ENCODE measurements around the gene PPP1R8. TPM values are rescaled to one million over a fixed set of nuclear protein-coding genes. Genes with fewer than 3 reads are reported as not detected.

Gene PPP1R8
- total RNA-seq, 2 experiments from 2014 or later, result 57.3 to 72.4 TPM

DNA sequence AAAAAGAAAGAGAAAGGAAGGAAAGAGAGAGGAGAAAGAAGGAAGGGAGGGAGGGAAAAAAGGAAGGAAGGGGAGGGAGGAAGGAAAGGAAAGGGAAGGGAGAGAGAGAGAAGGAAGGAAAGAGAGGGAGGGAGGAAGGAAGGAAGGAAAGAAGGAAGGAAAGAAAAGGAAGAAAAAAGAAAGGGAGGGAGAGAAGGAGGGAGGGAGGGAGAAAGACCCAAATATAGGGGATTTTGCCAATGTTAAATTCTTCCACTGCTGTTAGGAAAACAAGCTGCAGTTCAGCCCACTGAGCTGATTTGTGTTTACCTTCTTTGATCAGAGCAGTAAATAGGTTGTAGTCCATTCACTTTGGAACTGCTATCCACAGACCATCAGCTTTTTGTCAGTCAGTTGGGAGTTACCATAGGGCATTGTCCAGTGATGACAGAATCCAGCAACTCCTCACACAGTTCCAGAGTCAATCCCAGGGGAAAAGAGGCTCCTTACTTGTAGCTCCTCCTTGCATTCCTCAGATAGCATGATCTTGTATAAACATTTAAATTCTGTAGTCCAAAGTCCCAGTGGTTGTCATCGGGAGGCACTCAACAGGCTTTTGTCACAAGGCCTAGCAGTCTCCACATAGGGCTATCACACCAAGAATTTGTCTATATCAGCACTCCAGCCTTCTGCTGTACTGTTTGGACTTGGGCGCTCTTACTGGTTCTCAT is 13.5 kb upstream of the PPP1R8 start:
- H2AFZ ChIP-seq (ENCODE audit: low read length), result no peak overlapping the region
- no peaks in the 10 kb centered on the region for H3K9me3 ChIP-seq (ENCODE audit: low read length)
- H4K20me1 ChIP-seq (ENCODE audit: insufficient read depth, low read length), result no peaks in the 10 kb centered on the region
- peaks cover 51% of the 10 kb centered on the region; the same call in 1 of the 2 replicates for H3K36me3 ChIP-seq (ENCODE audit: insufficient read depth, low read length)
- TF ChIP-seq, protein P1, sequence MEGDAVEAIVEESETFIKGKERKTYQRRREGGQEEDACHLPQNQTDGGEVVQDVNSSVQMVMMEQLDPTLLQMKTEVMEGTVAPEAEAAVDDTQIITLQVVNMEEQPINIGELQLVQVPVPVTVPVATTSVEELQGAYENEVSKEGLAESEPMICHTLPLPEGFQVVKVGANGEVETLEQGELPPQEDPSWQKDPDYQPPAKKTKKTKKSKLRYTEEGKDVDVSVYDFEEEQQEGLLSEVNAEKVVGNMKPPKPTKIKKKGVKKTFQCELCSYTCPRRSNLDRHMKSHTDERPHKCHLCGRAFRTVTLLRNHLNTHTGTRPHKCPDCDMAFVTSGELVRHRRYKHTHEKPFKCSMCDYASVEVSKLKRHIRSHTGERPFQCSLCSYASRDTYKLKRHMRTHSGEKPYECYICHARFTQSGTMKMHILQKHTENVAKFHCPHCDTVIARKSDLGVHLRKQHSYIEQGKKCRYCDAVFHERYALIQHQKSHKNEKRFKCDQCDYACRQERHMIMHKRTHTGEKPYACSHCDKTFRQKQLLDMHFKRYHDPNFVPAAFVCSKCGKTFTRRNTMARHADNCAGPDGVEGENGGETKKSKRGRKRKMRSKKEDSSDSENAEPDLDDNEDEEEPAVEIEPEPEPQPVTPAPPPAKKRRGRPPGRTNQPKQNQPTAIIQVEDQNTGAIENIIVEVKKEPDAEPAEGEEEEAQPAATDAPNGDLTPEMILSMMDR (conservative IDR thresholded peaks at IDR 0.05; ENCODE audit: low read length), result no peak
- no peak for TF ChIP-seq EZH2phosphoT487 (IDR thresholded peaks at IDR 0.05; ENCODE audit: borderline replicate concordance, low read depth, low read length)
- intact Hi-C loops (cut with micrococcal nuclease; ENCODE audit: unreplicated experiment), result no loop called here
- ChIA-PET CTCF (ENCODE audit: unreplicated experiment) (no interaction called here), POLR2A (interaction anchor here (0.9 kb wide), 1 partner anchor 34 kb away, joined by 4 read pairs; no protein-coding TSS in a partner anchor)
- no peak overlapping the region for H3K27ac ChIP-seq (ENCODE audit: low read depth, low read length, poor library complexity, severe bottlenecking)
- H3K4me1 ChIP-seq (ENCODE audit: insufficient read depth, low read length, poor library complexity, severe bottlenecking), result no peaks in the 10 kb centered on the region
- no peaks in the 10 kb centered on the region for H3K9me2 ChIP-seq (ENCODE audit: insufficient read depth, low read length)
- H3K4me3 ChIP-seq (ENCODE audit: low read depth, low read length, poor library complexity, severe bottlenecking), result no peak overlapping the region
- no TSS peak for BruUV-seq (replicated peaks)
- no peaks in the 10 kb centered on the region for H3K79me2 ChIP-seq (ENCODE audit: insufficient read depth, low read depth, low read length)
- H3K4me2 ChIP-seq (ENCODE audit: low read length), result no peak overlapping the region
- no peak for DNase-seq (ENCODE audit: low spot score)

DNA sequence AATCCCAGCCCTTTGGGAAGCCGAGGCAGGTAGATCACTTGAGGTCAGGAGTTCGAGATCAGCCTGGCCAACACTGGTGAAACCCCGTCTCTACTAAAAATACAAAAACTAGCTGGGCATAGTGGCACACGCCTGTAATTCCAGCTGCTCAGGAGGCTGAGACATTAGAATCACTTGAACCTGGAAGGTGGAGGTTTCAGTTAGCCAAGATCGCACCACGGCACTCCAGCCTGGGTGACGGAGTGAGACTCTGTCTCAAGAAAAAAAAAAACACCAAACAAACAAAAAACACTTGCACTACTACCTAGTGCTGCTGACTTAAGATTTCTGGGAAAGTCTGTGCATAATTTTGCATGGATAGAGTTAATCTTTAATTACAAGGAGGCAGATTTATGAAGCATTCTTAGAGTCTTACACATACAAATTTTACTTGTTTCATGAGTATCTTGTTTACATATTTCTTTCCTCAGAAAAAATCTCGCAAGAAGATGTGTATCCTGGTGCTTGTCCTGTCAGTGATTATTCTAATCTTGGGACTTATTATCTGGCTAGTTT is 8.7 kb upstream of the PPP1R8 start:
- H3K9me3 ChIP-seq (ENCODE audit: low read length), result no peaks in the 10 kb centered on the region
- no peak overlapping the region for H2AFZ ChIP-seq (ENCODE audit: low read length)
- TF ChIP-seq, protein P1 (conservative IDR thresholded peaks at IDR 0.05; ENCODE audit: low read length), result no peak
- no peak for TF ChIP-seq EZH2phosphoT487 (IDR thresholded peaks at IDR 0.05; ENCODE audit: borderline replicate concordance, low read depth, low read length)
- POLR2A ChIA-PET, result no interaction called here
- H3K79me2 ChIP-seq (ENCODE audit: insufficient read depth, low read depth, low read length), result no peaks in the 10 kb centered on the region
- H3K4me3 ChIP-seq (ENCODE audit: low read depth, low read length, poor library complexity, severe bottlenecking), result no peak overlapping the region
- no peaks in the 10 kb centered on the region for H4K20me1 ChIP-seq (ENCODE audit: insufficient read depth, low read length)
- DNase-seq (ENCODE audit: low spot score), result no peak
- CTCF ChIA-PET (ENCODE audit: unreplicated experiment), result no interaction called here
- peaks cover 48% of the 10 kb centered on the region; the same call in 1 of the 2 replicates for H3K36me3 ChIP-seq (ENCODE audit: insufficient read depth, low read length)
- H3K4me2 ChIP-seq (ENCODE audit: low read length), result no peak overlapping the region
- BruUV-seq (replicated peaks), result no TSS peak
- intact Hi-C loops (cut with micrococcal nuclease; ENCODE audit: unreplicated experiment), result no loop called here
- no peaks in the 10 kb centered on the region for H3K9me2 ChIP-seq (ENCODE audit: insufficient read depth, low read length)
- H3K27ac ChIP-seq (ENCODE audit: low read depth, low read length, poor library complexity, severe bottlenecking), result no peak overlapping the region
- no peaks in the 10 kb centered on the region for H3K4me1 ChIP-seq (ENCODE audit: insufficient read depth, low read length, poor library complexity, severe bottlenecking)

DNA sequence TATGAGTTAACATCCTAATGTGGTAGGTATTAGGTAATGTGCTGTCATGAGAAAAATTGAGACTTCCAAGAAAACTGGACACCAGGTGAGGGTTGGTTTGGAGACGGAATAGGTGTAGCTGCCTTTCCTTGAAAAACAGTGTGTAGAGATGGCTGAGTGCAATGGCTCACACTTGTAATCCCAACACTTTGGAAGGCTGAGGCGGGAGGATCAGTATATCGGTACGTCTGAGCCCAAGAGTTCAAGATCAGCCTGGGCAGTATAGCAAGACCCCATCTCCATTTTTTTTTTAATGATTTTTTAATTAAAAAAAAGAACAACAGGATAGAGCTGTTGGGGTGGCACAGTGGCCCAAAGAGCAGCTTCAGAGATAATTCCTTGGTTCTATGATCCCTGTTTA is 6.8 kb upstream of the PPP1R8 start:
- Histone ChIP-seq H3K4me2 (ENCODE audit: low read length) (no peak overlapping the region), H3K27ac (ENCODE audit: low read depth, low read length, poor library complexity, severe bottlenecking) (no peak overlapping the region), H3K9me3 (ENCODE audit: low read length) (no peaks in the 10 kb centered on the region), H3K4me3 (ENCODE audit: low read depth, low read length, poor library complexity, severe bottlenecking) (no peak overlapping the region), H3K36me3 (ENCODE audit: insufficient read depth, low read length) (peaks cover 35% of the 10 kb centered on the region; the same call in 1 of the 2 replicates), H3K9me2 (ENCODE audit: insufficient read depth, low read length) (no peaks in the 10 kb centered on the region), H3K79me2 (ENCODE audit: insufficient read depth, low read depth, low read length) (no peaks in the 10 kb centered on the region), H3K4me1 (ENCODE audit: insufficient read depth, low read length, poor library complexity, severe bottlenecking) (no peaks in the 10 kb centered on the region), H2AFZ (ENCODE audit: low read length) (no peak overlapping the region), H4K20me1 (ENCODE audit: insufficient read depth, low read length) (no peaks in the 10 kb centered on the region)
- DNase-seq (ENCODE audit: low spot score), result no peak
- BruUV-seq (replicated peaks), result no TSS peak
- ChIA-PET CTCF (ENCODE audit: unreplicated experiment) (no interaction called here), POLR2A (interaction anchor here (0.7 kb wide), 1 partner anchor 144 kb away, joined by 3 read pairs; no protein-coding TSS in a partner anchor)
- intact Hi-C loops (cut with micrococcal nuclease; ENCODE audit: unreplicated experiment), result no loop called here
- TF ChIP-seq EZH2phosphoT487 (IDR thresholded peaks at IDR 0.05; ENCODE audit: borderline replicate concordance, low read depth, low read length), result no peak
- TF ChIP-seq, protein P1 (conservative IDR thresholded peaks at IDR 0.05; ENCODE audit: low read length), result no peak
